Measurements from ENCODE around the gene RAPSN.

Gene RAPSN

GRCh38 chr11:47389577-47390421 is 59.1 kb downstream of the RAPSN start:
- peak in 3 of 4 experiments; percentile 43 to 68 (median 54) for DNase-seq

- peak in 3 of 4 experiments; percentile 29 to 41 (median 29) for DNase-seq
Observed at GRCh38 chr11:47388697-47389576, 60.0 kb downstream of the RAPSN start.

GRCh38 chr11:47387944-47388696 is 60.8 kb downstream of the RAPSN start:
- DNase-seq: peak; percentile 91 to 98 (median 94)
